HG03196 (cell line): ENCODE measurements around the gene WSCD2.

ENCODE experiments used
- ATAC-seq: cut with Tn5 transposase; IDR thresholded peaks from one replicate; pipeline ENCODE4 v1.9.1; 2021; ENCODE audit not compliant: unreplicated experiment

WSCD2 gene

DNA sequence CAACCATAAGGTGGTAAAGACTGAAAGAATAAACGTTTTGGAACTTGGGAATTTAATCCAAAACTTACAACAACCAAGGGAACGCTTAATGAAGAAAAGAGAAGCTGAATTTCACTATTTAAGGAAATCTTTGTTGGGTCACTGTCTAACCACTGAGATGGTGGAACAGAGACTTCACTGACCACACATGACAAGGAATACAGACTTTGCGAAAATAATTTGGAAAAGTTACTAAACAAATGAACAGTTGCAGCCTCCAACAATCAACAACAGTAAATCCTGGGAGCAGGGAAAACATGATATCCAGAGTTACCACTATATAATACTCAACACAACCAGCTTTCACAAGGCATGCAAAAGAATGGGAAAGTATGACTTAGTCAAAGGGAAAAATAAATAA lies 131.0 kb downstream of the WSCD2 start:
- no peak for ATAC-seq

DNA sequence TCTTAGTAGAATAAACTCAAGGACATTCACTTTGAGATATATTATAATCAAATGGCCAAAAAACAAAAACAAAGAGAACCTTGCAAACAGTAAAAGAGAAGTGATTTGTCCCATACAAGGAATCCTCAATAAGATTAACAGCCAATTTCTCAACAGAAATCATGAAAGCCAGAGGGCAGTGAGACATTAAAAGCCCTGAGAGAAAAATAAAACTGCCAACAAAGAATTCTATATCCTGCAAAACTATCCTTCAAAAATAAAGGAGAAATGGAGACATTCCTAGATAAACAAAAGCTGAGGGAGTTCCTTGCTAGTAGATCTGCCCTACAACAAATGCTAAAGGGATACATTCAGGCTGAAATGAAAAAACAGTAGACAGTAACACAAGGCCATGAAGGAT lies 131.9 kb downstream of the WSCD2 start:
- no peak for ATAC-seq

DNA sequence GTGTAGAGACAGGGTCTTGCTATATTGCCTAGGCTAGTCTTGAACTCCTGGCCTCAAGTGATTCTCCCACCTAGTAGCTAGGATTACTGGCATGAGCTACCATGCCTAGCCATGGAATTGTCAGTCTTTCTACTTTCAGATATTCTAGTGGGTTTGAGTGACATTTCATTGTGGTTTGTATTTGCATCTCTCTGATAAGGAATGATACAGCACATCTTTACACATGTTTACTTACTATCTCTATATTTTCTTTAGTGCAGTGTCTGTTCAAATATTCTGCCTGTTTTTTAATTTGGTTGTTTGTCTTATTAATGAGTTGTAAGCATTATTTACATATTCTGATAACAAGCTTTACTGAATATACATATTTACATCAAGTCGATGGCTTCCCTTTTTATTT lies 136.4 kb downstream of the WSCD2 start:
- ATAC-seq, result no peak

DNA sequence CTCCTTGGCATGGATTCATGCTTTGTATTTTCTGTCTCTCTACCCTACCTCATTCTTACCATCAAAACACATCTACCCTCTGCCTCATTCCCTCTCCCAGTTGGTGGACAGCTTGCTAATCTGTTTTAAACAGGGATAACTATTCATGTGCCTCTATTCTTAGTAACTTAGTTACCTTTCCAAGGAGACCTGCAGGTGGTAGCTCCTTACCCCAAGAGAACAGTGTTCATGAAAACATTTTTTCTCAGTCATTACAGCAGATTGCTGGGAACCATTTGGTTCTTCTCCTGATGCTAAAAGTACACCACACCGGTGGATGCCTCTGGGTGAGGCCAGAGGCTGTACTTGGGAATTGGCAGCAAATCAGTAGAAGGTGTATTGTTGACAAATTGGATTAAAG lies 137.0 kb downstream of the WSCD2 start:
- ATAC-seq, result no peak

DNA sequence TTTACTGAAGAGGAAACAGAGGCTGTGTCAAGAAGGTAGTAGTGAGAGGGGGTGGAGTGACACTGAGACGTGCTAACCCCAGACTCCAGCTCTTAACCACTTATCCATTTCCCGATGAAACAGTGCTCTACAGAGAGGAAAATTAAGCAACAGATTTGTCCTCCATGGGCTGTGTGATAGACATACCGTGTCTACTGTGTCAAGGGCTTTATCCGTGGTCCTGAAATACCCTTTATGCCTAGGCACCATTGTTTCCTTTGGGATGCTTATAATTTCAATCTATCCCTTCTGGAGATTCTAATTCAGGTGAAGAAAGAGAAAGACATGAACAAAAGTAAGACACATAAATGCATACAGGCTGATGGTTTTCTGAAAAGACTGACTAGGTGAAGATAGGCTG lies 138.4 kb downstream of the WSCD2 start:
- no peak for ATAC-seq

DNA sequence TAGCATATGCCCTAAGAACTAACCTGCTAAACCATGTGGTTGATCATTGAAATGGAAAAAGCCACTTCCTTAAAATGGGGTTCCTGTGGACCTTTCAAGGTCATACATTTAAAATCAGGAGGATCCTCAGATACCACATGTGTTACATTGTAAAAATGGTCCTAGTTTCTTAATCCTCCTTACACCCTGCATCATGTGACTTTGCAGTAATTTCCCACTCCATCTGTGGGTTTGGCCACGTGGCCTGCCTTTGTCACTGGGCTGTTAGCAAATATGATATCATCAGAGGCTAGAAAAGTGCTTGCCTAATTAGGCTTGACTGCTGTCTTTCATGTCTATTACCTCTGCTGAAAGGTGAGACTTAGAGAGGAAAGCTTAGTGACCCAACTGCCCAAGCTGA lies 139.3 kb downstream of the WSCD2 start:
- no peak for ATAC-seq

DNA sequence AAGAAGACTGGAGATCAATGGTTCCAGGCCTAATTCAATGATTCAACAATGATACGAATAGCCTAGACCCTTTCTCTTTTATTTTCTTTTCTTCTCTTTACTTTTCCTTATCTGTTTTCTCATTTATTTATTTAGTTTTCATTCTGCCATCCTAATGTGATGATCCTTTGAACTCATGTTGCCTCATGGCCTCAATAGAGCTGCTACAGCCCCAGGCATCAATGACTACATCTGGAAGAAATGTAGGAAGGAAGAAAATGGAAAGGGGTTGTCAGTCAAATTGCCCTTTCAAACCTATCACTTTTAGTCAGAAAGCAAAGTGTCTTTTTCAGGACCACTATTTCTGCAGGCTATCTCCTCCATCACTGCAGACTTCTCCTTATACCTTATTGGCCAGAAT lies 140.1 kb downstream of the WSCD2 start:
- no peak for ATAC-seq

DNA sequence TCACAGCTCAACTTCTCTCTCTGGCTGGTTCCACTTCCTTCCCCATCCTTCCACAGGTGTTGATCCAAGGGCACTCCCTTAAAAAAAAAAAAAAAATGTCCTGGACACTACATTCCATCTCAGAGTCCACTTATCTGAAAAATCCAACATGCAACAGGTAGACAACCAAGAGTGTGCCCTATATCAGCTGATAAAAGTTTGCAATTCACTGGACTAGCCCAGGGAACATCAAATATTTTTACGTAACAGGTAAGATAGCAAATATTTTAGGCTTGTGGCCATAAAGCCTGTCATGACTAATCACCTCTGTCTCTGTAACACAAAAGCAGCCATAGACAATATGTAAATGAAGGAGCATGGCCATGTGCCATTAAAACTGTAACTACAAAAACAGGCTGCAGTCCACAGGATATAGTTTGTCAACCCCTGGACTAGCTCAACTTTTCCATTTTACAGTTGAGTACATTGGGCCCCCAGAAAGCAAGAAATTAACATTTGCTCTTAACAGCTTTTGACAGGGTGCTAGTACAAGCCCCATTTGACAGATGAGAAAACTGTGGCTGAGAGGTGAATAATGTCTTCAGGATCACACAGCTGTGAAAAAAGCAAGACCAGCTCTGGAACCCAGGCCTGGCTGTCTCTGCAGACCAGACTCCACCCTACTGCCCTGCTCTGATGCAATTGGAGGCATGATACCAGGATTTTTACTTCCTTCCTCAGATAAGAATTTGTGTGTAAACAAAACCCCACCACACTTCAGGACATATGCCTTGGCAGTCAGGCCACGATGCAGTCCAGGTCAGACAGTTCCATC lies 141.2 kb downstream of the WSCD2 start:
- no peak for ATAC-seq

DNA sequence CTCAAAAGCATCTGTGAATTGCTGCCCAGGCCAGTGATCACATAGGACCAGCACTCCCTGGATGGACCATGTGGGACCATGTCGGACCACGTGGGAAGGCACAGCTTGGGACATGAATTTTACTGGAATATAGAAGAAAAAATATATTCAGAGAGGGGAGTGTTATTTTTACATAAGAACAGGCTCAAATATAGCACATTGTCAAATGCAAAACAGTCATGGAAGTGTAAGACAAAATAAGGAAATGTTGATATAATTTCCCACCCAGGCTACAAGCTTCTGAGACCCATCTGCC lies 141.7 kb downstream of the WSCD2 start:
- ATAC-seq, result no peak

DNA sequence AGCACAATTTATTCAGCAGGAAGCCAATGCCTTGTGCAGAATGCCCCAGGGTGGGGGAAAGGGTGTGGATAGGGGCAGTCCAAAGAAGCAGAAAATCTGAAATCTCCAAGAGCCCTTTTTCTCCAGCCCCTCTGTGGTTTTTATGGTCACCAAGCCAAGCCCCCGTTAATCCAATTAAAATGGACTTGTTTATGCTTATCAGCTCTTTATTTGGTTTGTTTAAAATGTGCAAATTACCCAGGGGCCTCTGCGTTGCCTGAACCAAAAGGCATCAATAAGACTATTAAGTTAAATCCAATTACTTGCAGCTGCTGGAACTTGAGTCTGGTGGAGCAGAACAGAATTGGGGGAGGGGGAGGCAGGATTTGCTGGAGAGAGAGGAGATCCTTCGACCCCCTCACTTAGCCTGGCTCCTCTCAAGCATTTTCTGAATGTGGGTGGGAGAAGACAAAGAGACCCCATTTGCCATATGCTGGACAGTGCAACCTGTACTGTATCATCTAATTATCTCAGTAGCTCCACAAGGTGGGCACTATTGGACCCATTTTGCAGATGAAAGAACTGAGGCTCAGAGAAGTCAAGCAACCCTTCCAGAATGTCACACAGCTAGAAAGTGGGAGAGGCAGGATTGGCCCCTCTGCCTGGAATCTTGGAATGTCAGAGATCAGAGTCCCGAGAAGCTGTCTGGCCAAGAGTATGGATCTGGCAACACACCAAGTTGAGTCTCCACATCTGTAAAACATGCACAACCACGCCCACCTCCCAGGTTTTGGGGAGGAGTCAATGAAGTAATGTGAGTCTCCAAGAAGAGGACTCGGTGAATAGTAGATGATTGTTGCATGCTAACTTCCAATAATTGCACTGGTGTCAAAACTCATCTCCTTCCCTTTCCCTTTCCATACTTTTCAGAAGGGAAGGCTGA lies 143.1 kb downstream of the WSCD2 start:
- ATAC-seq, result no peak

DNA sequence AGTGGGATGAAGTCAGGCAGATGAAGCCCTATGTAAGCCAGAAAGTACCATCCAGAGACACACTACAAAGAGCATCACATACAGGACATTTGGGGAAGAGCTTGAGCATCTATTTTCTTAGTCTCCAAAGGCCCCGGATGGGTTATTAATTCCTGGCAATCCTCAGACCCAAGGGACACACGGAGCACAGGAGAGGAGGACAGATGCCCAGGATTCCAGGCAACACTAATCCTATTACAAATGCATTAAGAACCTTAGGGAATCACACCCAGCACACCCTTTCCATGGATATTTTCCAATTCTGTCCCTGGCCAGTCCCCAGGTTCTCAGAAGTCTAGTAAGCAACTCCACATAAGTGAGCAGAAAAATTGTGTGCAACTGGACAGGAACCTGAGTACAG lies 144.1 kb downstream of the WSCD2 start:
- ATAC-seq, result no peak

DNA sequence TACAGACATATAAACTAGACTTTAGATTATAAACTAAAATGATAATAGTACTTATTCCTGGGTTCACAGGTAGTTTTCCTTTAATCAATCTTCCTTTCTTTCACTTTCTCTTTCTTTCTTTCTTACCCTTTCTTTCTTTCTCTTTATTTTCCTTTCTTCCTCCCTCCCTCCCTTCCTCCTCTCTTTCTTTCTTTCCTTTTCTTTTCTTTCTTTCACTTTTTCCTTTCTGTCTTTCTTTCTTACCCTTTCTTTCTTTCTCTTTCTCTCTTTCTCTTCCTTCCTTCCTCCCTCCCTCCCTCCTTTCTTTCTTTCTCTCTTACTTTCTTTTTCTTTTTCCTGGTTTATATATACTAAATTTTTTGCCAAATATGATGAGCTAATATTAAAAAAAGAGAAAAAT lies 148.5 kb downstream of the WSCD2 start:
- no peak for ATAC-seq

DNA sequence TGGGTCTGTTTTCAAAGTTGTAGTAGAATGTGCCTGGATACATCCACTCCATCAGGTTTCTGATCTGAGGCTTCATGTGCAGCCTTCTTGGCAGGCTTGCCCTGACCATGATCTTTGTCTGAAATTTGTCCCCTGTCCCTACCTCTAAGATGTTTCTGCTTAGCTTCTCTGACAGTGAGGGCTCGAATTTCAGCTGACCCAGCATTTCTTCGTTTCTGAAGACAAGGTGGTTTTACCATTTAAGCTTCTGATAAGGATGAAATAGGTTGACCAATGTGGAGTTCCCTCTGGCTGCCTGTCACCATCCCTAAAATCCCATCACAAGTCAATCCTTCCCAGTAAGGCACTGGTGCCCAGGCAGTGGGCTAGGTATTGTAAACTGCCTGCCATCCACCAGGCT lies 153.1 kb downstream of the WSCD2 start:
- no peak for ATAC-seq

DNA sequence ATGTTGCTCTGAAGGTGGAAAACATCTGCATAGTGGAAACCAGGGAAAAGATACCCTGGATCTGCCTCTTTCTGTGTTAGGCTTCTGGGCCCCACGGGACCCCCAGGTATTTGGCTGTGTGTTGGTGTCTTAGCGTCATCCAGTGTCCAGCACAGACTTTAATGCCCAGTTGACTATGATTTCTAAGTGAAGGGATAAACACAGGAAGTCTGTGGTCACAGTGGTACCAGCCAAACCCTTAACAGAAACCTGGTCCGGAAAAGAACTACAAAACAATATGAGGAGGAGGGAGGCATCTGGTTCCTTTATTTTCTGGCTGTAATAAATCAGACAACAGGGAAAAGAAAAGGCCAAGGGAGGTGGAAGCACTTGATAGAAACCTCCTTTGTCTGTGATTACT lies 153.6 kb downstream of the WSCD2 start:
- ATAC-seq, result no peak

DNA sequence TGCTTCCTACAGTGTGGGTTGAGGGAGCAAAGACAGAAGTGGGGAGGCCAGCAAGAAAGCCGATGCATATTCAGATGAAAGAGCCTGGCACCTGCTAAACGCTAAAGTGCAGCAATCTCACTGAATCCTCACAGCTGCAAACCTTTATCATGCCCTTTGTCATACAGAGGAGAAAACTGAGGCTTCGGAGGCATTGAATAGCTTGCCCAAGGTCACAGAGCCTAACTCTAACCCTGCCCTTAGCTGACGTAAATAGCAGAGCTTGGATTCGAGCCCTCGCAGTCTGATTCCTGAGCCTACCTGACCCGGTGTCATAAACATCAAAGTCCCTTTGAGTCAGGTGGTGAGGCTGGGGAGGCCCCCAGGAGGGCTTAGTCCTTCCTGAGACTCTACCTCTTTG lies 155.1 kb downstream of the WSCD2 start:
- ATAC-seq, result no peak

DNA sequence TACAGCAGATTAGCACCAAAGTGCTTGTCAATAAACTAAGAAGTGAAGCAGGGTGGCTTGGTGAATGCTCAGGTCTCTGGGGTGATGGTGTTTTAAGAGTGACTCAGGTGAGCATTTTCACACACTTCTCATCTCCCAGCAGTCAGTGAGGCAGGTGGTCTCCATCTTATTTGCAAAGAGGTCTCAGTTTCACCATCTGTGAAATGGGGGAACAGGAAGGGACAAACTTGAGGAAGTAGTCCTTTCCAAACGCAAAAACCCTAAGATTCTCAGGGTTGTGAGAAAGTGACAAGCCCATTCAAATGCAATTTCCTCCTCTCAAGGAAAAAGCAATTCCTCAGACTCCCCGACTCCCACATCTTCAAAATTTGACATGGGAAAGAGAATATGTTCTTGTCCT lies 155.9 kb downstream of the WSCD2 start:
- ATAC-seq, result no peak

DNA sequence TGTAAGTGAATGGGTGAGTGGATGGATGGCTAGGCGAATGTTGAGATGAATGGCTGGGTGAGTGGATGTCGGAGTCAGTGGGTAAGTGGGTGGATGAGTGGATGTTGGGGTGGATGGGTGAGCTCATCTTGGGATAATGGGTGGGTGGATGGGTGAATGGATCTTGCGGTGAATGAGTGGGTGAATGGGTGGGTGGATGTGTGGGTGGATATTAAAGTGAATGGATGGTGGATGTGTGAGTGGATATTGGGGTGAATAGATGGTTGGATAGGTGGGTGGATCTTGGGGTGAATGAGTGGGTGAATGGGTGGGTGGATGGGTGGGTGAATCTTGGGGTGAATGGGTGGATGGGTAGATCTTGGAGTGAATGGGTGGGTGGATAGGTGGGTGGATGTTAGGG lies 158.1 kb downstream of the WSCD2 start:
- no peak for ATAC-seq

DNA sequence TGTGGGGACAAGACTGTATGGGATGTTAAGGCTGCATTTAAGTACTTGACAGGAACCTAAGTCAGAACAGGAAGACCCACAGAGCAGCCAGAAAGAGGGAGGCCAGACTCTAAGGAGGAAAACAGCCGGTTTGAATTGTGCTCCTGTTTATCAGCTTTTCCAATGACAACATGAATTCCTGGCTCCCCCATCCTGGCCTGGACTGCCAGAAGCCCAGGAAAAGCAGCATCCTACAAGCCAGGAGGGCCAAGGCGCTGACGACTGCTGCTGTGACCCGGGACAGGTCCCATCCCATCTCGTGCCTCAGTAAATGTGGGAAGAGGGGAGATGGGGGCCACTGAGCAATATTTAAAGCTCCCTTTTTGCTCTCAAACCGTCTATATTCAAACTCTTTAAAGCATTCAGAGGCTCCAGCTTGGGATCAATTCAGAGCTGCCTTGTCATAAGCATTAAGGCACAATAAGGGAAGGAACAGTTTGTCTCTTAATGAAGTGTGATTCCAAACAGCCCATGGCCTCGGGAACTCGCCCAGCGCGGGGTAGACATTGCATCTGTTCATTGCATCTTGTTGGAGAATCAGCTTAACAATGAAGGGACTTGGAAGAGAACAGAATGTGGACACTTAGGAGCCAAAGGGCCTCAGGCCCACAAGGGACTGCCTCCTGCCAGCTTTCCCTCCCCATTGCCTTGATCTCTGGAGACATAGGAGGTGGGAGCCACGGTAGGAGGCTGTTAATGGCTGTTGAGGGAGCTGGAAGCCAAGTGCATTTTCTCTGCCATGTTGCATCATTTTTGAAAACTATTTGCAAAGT lies 160.5 kb downstream of the WSCD2 start:
- ATAC-seq, result no peak

DNA sequence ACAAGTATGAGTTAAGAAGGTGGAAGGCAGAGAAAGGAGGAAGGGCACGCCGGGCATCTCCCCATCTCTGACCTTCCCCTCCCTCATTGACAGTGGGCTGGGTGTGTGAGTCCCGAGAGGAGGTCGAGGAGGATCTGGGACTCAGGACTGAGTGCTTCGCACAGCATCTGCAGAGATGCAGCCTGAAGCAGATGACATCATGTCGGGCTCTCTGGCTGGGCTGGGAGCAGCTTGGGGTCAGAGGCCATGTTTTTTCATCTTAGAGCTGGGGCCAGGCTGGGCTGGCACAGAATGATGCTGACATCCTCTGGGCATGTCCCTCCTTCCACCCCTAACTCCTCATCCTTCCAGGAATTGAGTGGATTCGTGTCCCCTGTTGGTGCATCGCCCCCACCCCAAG lies 166.6 kb downstream of the WSCD2 start:
- no peak for ATAC-seq

DNA sequence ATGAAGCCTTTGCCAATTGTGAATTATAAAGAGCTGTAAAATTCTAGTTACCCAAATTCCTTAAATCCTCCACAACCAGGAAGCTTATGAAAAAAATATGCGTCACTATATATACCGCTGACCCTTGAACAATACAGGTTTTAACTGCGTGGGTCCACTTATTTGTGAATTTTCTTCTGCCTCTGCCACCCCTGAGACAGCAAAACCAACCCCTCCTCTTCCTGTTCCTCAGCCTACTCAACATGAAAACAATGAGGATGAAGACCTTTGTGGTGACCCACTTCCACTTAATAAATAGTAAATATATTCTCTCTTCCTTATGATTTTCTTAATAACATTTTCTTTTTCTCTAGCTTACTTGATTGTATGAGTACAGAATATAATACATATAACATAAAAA lies 167.9 kb downstream of the WSCD2 start:
- ATAC-seq, result no peak

DNA sequence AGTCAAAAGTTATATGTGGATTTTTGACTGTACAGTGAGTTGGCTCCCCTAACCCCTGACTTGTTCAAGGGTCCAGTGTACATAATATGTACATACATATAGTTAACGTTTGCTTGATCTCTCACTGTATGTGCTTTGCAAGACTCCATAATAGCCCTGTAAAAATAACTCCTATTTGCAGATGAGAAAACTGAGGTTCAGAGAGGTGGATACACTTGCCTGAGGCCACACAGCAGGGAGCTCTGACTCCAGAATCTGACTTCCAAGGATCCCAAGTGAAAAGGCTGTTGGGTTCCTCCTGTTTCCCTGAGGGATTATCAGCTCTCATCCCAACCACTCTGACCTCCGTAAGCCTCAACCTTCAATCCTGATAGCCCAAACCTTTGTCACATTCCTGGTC lies 168.3 kb downstream of the WSCD2 start:
- no peak for ATAC-seq
